Lung (tissue), 12 donors: Measurements from ENCODE around the gene MAP3K7. TPM values are rescaled to one million over a fixed set of nuclear protein-coding genes. Genes with fewer than 3 reads are reported as not detected.
"Not testable (repeated sequence)": the region's sequence is repeated elsewhere in the genome, so short reads cannot be mapped to it uniquely, and the experiment has no call there.

Experiments used
- ATAC-seq: fragments of 200-7000 bp; cut with Tn5 transposase; one replicate; pipeline ENCODE4 v1.9.1; 2020; ENCODE audit warnings: moderate number of reproducible peaks; ENCODE audit not compliant: insufficient read depth, low FRiP score
- DNase-seq, 3 donors: peaks; one replicate each; pipeline ENCODE4 v3.0.0-alpha.2; 2013 to 2017
- H3K27ac ChIP-seq, 2 donors: one replicate each; pipeline ENCODE4 v1.5.1; 2013; ENCODE audit warnings: mild to moderate bottlenecking in 2 of 2, moderate library complexity in 2 of 2, control low read depth in 1 of 2, inconsistent platforms in 1 of 2, low read depth in 1 of 2, low read length in 1 of 2
- H3K27me3 ChIP-seq, 3 donors: one replicate each; pipeline ENCODE4 v1.5.1; 2013; ENCODE audit warnings: low read length in 2 of 3; ENCODE audit not compliant: control insufficient read depth in 3 of 3, insufficient read depth in 3 of 3
- H3K36me3 ChIP-seq, 4 donors: one replicate each; pipeline ENCODE4 v1.5.1; 2013; ENCODE audit warnings: low read length in 4 of 4, mild to moderate bottlenecking in 1 of 4, moderate library complexity in 1 of 4; ENCODE audit not compliant: control insufficient read depth in 4 of 4, insufficient read depth in 4 of 4
- H3K4me1 ChIP-seq, 5 donors: one replicate each; pipeline ENCODE4 v1.5.1; 2013; ENCODE audit warnings: low read length in 5 of 5, mild to moderate bottlenecking in 2 of 5, moderate library complexity in 1 of 5; ENCODE audit not compliant: control insufficient read depth in 5 of 5, insufficient read depth in 5 of 5
- H3K4me3 ChIP-seq: one replicate; pipeline ENCODE4 v1.5.1; 2013; ENCODE audit warnings: mild to moderate bottlenecking, control low read depth, moderate library complexity
- H3K9ac ChIP-seq, 2 donors: one replicate each; pipeline ENCODE4 v1.5.1; 2013; ENCODE audit warnings: low read length in 2 of 2, control low read depth in 1 of 2; ENCODE audit not compliant: insufficient read depth in 1 of 2
- H3K9me3 ChIP-seq, 4 donors: one replicate each; pipeline ENCODE4 v1.5.1; 2013; ENCODE audit warnings: low read length in 3 of 4, mild to moderate bottlenecking in 1 of 4, moderate library complexity in 1 of 4; ENCODE audit not compliant: control insufficient read depth in 4 of 4, insufficient read depth in 3 of 4
- WGBS, 2 donors: extraction: QIAGEN DNeasy Blood & Tissue Kit; methylation state at CpG; one replicate each; pipeline ENCODE4 v1.1.7; 2013; 5-methylcytosine and 5-hydroxymethylcytosine counted together
- polyA plus RNA-seq, 2 donors: library from polyadenylated mRNA; stranded (reverse); fragments of 200-250 nt; gene quantifications; one replicate each; pipeline ENCODE4 v1.2.1, GENCODE V29; 2013
- total RNA-seq, 2 donors: library from RNA; depleted of rRNA in 1 of 2; stranded (reverse); fragments of >200 nt in 1 of 2; gene quantifications; one replicate each; pipeline ENCODE4 v1.2.1, GENCODE V29; 2014 to 2021
- TF ChIP-seq, protein P1 (sequence below): IDR thresholded peaks from 2 replicates; pipeline ENCODE4 v1.5.1; 2012; ENCODE audit warnings: mild to moderate bottlenecking; ENCODE audit errors: control extremely low read depth, extremely low read depth
- donor health status: control.
- donor health status: control.
- donor health status: Bipolar disorder and iron deficiency.
- donor health status: healthy.
- donor health status: DM: yes; HTN: yes; CAD: no.

The MAP3K7 gene
- total and polyA plus RNA-seq, 4 donors: 10.5 to 45.8 (median 15.7) TPM

DNA sequence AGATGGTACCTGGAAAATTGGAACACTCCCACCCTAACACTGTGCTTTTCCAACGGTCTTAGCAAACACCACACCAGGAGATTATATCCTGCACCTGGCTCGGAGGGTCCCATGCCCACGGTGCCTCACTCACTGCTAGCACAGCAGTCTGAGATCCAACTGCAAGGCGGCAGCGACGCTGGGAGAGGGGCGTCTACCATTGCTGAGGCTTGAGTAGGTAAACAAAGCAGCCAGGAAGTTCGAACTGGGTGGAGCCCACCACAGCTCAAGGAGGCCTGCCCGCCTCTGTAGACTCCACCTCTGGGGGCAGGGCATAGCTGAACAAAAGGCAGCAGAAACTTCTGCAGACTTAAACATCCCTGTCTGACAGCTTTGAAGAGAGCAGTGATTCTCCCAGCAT is 24.5 kb downstream of the MAP3K7 start:
- not testable (repeated sequence) for H3K9me3 ChIP-seq, H3K4me3 ChIP-seq, H3K4me1 ChIP-seq, H3K27me3 ChIP-seq, DNase-seq, ATAC-seq, H3K27ac ChIP-seq, H3K9ac ChIP-seq
- H3K36me3 ChIP-seq: peaks cover 0 to 13% (median 6%) of the 10 kb centered on the region in 4 donors
- WGBS, 2 donors: 83 to 85% methylated on average over 8 to 9 of the region's 9 CpGs

DNA sequence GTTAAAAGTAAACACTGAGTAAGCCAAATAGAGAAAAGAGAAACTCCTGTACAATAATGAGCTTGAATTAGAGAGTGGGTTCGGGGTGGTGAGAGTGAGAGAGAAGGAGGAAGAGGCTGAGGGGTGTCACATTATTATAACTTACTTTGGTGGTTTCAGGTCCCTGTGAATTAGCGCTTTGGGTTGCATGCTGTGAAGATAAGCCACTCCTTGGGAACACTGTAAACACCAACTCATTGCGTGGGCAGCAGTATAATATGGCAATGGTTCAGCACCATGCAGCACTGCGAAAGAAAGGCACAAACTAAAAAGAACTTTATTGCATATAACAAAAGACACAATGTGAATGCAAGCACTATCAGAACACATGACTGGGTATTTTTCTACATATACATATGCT is 26.9 kb downstream of the MAP3K7 start:
- Histone ChIP-seq H3K4me3 (no peak overlapping the region), H3K9ac (no peak overlapping the region), H3K27me3 (no peaks in the 10 kb centered on the region), H3K36me3 (peaks cover 4 to 24% (median 11%) of the 10 kb centered on the region in 4 donors), H3K9me3 (no peaks in the 10 kb centered on the region), H3K4me1 (no peaks in the 10 kb centered on the region), H3K27ac (no peak overlapping the region)
- no peak for ATAC-seq
- no peak for DNase-seq
- TF ChIP-seq, protein P1, sequence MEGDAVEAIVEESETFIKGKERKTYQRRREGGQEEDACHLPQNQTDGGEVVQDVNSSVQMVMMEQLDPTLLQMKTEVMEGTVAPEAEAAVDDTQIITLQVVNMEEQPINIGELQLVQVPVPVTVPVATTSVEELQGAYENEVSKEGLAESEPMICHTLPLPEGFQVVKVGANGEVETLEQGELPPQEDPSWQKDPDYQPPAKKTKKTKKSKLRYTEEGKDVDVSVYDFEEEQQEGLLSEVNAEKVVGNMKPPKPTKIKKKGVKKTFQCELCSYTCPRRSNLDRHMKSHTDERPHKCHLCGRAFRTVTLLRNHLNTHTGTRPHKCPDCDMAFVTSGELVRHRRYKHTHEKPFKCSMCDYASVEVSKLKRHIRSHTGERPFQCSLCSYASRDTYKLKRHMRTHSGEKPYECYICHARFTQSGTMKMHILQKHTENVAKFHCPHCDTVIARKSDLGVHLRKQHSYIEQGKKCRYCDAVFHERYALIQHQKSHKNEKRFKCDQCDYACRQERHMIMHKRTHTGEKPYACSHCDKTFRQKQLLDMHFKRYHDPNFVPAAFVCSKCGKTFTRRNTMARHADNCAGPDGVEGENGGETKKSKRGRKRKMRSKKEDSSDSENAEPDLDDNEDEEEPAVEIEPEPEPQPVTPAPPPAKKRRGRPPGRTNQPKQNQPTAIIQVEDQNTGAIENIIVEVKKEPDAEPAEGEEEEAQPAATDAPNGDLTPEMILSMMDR: no peak
- 96% methylated on average over 4 of the region's 4 CpGs for WGBS, 2 donors

DNA sequence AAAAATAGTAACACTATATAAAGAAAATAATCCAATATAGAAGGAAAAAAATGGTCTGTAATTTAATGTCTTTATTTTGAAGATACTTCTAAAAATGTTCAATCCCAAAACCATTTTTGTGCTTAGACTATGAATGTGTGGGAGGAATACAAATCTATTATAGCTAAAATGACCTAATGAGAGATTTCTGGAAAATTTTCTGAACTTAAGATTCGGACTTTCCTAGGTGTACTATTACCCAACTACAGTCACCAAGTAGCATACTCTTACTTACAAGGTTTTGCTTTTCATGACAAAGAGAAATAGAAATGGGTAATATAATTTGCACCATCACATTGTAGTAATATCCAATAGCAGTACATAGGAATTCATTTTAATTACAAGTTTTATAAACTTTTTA is 29.9 kb downstream of the MAP3K7 start:
- no peaks in the 10 kb centered on the region for H3K9me3 ChIP-seq
- H3K4me1 ChIP-seq: no peaks in the 10 kb centered on the region
- TF ChIP-seq, protein P1: no peak
- H3K4me3 ChIP-seq: no peak overlapping the region
- H3K36me3 ChIP-seq: peaks cover 8 to 40% (median 11%) of the 10 kb centered on the region in 4 donors
- 88 to 100% methylated on average over 1 of the region's 1 CpG for WGBS, 2 donors
- ATAC-seq: no peak
- no peak overlapping the region for H3K9ac ChIP-seq
- no peak overlapping the region for H3K27ac ChIP-seq
- H3K27me3 ChIP-seq: no peaks in the 10 kb centered on the region
- no peak for DNase-seq

DNA sequence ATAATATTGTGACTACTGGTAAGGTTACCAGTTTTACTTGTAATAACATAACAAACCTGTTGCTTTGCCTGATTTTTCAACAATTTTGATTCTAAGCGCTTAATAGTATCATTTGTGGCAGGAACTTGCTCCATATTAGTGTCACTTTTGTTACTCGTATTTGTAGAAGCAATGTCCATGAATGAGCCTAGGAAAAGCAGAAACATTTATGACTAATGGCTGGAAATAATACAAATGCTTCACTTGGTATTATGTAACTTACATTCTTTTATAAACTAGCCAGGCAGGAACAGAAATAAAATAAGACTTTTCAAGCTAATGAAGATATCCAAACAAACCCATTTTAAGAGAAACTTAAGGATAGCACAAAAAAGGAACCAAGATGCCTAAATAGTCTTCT is 38.9 kb downstream of the MAP3K7 start:
- Histone ChIP-seq H3K9ac (no peak overlapping the region), H3K36me3 (peaks cover 15 to 42% (median 29%) of the 10 kb centered on the region in 4 donors), H3K9me3 (no peaks in the 10 kb centered on the region), H3K27ac (no peak overlapping the region), H3K4me1 (no peaks in the 10 kb centered on the region), H3K4me3 (no peak overlapping the region), H3K27me3 (no peaks in the 10 kb centered on the region)
- no peak for ATAC-seq
- TF ChIP-seq, protein P1: no peak
- WGBS, 2 donors: 96 to 97% methylated on average over 2 of the region's 2 CpGs
- DNase-seq: no peak
